Measurements from ENCODE around the gene RPL12. TPM values are rescaled to one million over a fixed set of nuclear protein-coding genes. Genes with fewer than 3 reads are reported as not detected.

The RPL12 gene
- total and polyA plus RNA-seq, 9 of the 15 experiments (the other 6 are each of a cell fraction or from before 2014, with no cell fraction given): 1,614 to 4,558 (median 2,531) TPM

GRCh38 chr9:127450830-127451607, at the start of gene RPL12, which contains the start of gene LRSAM1 (continued):
- TF ChIP-seq TFAP4 (CRISPR knock-in tag; IDR thresholded peaks at IDR 0.05; ENCODE audit: borderline replicate concordance): peak; percentile 85
- peak; percentile 57; the same call in 1 of the 2 replicates for TF ChIP-seq LEF1 (IDR thresholded peaks at IDR 0.05)
- TF ChIP-seq NRF1 (conservative IDR thresholded peaks at IDR 0.05 in 1 of 2, IDR thresholded peaks at IDR 0.05 in 1 of 2): 0 out of 4 replicates have a peak, but pooled peaks of 1 of the 2 experiments have one; percentile 13
- TF ChIP-seq NFXL1 (CRISPR knock-in tag; IDR thresholded peaks at IDR 0.05): no peak
- TF ChIP-seq FOXJ2 (tag; IDR thresholded peaks at IDR 0.05): no peak
- TF ChIP-seq CBFB (CRISPR knock-in tag; IDR thresholded peaks at IDR 0.05): 0 out of 2 replicates have a peak, but pooled peaks have one; percentile 73
- peak; percentile 87; the same call in 1 of the 2 replicates for TF ChIP-seq PREB (CRISPR knock-in tag; IDR thresholded peaks at IDR 0.05)
- no peak for TF ChIP-seq ATF2 (CRISPR knock-in tag; IDR thresholded peaks at IDR 0.05)
- peak; percentile 59; the same call in 1 of the 2 replicates for TF ChIP-seq RNF2 (IDR thresholded peaks at IDR 0.05)
- peak; percentile 99 for TF ChIP-seq RBM22 (IDR thresholded peaks at IDR 0.05; ENCODE audit: low read depth, low read length, poor library complexity, severe bottlenecking)
- no peak for TF ChIP-seq NCOA2 (IDR thresholded peaks at IDR 0.05; ENCODE audit: partially characterized antibody in 2 of 2)
- TF ChIP-seq HOXB6 (CRISPR knock-in tag; IDR thresholded peaks at IDR 0.05; ENCODE audit: borderline replicate concordance): no peak
- TF ChIP-seq MAZ (CRISPR knock-in tag; conservative IDR thresholded peaks at IDR 0.05 in 1 of 2, IDR thresholded peaks at IDR 0.05 in 1 of 2): peak; percentile 62 to 69
- no peak for TF ChIP-seq ZBTB7A (IDR thresholded peaks at IDR 0.05; ENCODE audit: borderline replicate concordance, control insufficient read depth, low read depth, low read length)
- no peak for TF ChIP-seq THRA (IDR thresholded peaks at IDR 0.05)
- TF ChIP-seq ZNF589 (CRISPR knock-in tag; IDR thresholded peaks at IDR 0.05; ENCODE audit: low read depth): no peak
- TF ChIP-seq ZC3H8 (IDR thresholded peaks at IDR 0.05): no peak
- TF ChIP-seq RCOR1 (IDR thresholded peaks at IDR 0.05; ENCODE audit: borderline replicate concordance in 1 of 2, low read depth in 2 of 2, low read length in 2 of 2): no peak
- no peak for TF ChIP-seq CREBBP (IDR thresholded peaks at IDR 0.05; ENCODE audit: low read depth, low read length)
- peak; percentile 93 for TF ChIP-seq BRD9 (IDR thresholded peaks at IDR 0.05; ENCODE audit: low read depth, partially characterized antibody)
- peak; percentile 98 for TF ChIP-seq POLR2H (tag; IDR thresholded peaks at IDR 0.05; ENCODE audit: low read depth)
- peak; percentile 98; the same call in 1 of the 2 replicates for TF ChIP-seq RBM15 (IDR thresholded peaks at IDR 0.05; ENCODE audit: insufficient read depth, low read length)
- no peak for TF ChIP-seq KLF6 (CRISPR knock-in tag; IDR thresholded peaks at IDR 0.05; ENCODE audit: borderline replicate concordance)
- peak; percentile 76 for TF ChIP-seq MXI1 (IDR thresholded peaks at IDR 0.05; ENCODE audit: low read depth, low read length)

Measured in K562 (cell line).